Pulmonary artery endothelial cell (primary cell): ENCODE measurements around the gene TUBGCP4. TPM values are rescaled to one million over a fixed set of nuclear protein-coding genes. Genes with fewer than 3 reads are reported as not detected.

Experiments
- DNase-seq: peaks from one replicate; pipeline ENCODE4 v3.0.0-alpha.2; 2011; ENCODE audit warnings: low read depth, low spot score
- total RNA-seq: library from RNA; depleted of rRNA; stranded (reverse); fragments of >200 nt; gene quantifications from 2 replicates; pipeline ENCODE4 v1.2.3, GENCODE V29; 2014

The TUBGCP4 gene
- total RNA-seq, 1 donor from 2014 or later, result 12.7 TPM

DNA sequence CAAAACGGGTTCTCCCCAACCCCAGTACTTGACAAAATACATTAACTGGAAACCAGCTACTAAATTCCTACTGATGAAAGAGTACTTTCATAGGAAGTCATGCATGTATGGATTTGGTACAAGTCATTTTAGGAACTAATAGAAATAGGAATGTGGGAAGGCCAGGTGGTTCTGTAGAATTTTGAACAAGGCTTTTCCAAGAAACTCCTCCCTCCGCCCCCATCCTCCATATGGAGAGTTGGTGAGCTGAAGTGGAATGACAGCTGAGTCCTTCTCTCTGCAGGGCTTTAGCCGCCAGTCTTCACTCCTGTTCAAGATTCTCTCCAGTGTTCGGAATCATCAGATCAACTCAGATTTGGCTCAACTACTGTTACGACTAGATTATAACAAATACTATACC, 33.2 kb downstream of the TUBGCP4 start:
- no peak for DNase-seq

DNA sequence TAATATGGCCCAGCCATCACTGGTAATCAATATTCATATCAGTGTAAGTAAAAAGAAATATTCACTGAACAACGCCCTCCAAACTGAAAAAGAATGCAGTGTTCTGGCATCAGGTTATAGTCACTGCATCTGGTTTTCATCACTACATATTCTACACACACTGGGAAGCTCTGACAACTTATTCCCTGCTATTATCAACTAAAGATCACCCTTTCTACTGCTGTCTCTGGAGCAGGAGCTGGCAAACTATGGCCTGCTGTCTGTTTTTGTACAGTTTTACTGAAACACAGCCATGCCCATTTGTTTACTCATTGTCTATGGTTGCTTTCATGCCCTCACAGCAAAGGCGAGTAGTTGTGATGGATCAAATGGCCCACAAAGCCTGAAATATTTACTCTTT, 35.3 kb downstream of the TUBGCP4 start:
- no peak for DNase-seq

DNA sequence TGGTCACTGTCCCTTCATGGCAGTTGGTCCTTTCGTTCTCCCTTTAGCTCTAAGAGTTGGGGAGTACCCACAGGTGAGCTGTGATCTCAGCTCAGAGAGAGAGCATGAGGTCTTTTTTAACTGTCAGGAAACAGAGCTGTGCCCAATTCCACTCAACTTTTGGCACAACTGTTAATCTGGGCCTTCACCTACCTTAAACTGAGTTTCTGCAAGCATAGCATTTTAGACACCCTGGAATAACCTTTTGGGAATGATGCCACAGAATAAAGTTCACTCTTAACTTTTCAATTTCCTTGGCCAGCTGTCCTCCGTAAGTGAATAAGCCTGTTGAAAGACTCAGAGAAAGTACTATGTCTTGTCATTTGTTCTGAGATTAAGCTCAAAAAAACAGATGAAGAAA, 35.9 kb downstream of the TUBGCP4 start:
- DNase-seq, result no peak

DNA sequence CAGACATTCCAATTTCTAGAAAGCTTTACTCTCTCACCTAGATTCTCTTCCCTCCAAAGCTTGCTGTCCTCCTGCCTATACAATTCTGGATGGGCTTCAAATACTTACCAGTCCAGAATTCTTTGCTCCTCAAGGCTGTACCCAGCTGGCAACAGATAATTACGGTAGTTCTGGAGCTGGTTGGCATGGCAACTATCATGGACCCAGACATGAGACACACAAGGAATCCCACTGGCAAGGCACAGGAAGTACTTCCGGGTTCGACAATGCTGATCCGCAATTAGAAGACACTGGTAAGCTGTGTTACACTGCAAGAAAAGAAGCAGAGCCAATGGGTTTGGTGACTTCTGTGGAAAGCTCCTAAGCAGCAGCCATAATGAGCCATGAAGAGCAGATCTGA, 37.9 kb downstream of the TUBGCP4 start:
- no peak for DNase-seq

GRCh38 chr15:43410572-43411214, 39.8 kb downstream of the TUBGCP4 start:
- no peak for DNase-seq

GRCh38 chr15:43412096-43412495, 41.2 kb downstream of the TUBGCP4 start:
- DNase-seq, result no peak

GRCh38 chr15:43414196-43414595, 43.3 kb downstream of the TUBGCP4 start:
- no peak for DNase-seq

GRCh38 chr15:43420435-43420834, 49.5 kb downstream of the TUBGCP4 start:
- no peak for DNase-seq

GRCh38 chr15:43420876-43421275, 50.0 kb downstream of the TUBGCP4 start:
- no peak for DNase-seq

GRCh38 chr15:43423793-43424192, 52.9 kb downstream of the TUBGCP4 start:
- DNase-seq, result no peak

DNA sequence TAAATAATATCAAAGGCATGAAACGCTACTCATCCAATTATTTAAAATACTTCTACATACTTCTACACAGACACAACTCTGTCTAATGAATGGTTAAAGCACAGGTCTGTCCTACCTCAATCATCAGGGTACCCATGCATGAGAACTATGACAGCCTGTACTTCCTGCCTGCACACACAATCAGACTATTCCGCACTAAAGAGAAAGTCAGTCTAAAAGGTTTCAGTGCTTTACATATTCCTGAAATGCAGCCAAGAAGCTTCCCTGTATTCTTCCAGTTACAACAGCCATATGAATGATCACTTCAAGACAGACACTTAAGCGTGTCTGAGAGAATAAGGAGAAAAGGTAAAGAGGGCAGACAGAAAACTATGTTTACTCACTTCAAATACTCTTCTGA, 58.8 kb downstream of the TUBGCP4 start:
- no peak for DNase-seq

- DNase-seq, result no peak
These were observed 62.3 kb downstream of the TUBGCP4 start for GRCh38 chr15:43433165-43433564.

- no peak for DNase-seq
These were observed 62.9 kb downstream of the TUBGCP4 start for GRCh38 chr15:43433661-43434303.

- DNase-seq, result no peak
These were observed 63.5 kb downstream of the TUBGCP4 start for GRCh38 chr15:43434446-43434845.

DNA sequence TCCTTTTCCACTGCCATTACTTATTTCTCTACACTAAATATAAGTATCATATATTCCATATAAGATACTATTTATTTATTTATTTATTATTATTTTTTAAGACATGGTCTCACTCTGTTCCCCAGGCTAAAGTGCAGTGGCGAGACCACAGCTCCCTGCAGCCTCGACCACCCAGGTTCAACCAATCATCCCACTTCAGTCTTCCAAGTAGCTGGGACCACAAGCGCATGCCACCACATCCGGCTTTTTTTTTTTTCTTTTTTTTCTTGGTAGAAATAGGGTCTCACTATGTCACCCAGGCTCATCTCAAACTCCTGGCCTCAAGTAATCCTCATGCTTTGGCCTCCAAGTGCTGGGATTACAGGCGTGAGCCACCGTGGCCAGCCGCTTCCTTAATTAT, 65.5 kb downstream of the TUBGCP4 start:
- DNase-seq, result no peak

DNA sequence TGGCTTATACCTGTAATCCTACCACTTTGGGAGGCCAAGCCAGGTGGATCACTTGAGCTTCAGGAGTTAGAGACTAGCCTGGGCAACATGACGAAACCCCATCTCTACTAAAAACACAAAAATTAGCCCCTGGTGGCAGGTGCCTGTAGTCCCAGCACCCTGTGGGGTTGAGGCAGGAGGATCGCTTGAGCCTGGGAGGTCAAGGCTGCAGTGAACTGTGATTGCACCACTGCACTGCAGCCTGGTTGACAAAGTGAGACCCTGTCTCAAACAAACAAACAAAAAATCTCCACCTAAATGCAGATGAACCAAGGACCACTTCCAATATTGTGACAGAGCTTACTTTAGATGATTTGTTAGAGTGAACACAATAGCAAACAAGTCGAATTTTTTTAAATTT, 68.4 kb downstream of the TUBGCP4 start:
- no peak for DNase-seq

- DNase-seq, result peak; percentile 85
These were observed 69.9 kb downstream of the TUBGCP4 start for GRCh38 chr15:43440721-43441281.

- DNase-seq, result no peak
These were observed 70.4 kb downstream of the TUBGCP4 start for GRCh38 chr15:43441316-43441715.

DNA sequence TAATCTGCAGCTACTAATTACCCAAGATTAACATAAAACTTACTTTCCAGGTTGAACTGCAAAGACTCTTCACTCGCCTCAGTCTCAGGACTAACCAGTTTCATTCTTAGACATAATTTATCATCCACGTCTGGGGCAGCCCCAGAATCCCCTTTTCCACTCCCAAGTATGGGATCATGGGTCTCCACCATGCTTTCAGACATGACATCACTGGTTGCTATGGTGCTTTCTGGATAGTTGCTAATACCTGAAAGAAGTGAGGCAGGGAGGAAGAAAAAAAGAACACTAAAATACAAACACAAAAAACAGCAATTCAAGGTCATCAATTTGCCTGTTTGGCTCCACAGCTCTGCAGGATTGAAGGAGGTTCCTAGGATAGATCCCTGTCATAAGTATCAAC, 75.4 kb downstream of the TUBGCP4 start:
- DNase-seq, result no peak

DNA sequence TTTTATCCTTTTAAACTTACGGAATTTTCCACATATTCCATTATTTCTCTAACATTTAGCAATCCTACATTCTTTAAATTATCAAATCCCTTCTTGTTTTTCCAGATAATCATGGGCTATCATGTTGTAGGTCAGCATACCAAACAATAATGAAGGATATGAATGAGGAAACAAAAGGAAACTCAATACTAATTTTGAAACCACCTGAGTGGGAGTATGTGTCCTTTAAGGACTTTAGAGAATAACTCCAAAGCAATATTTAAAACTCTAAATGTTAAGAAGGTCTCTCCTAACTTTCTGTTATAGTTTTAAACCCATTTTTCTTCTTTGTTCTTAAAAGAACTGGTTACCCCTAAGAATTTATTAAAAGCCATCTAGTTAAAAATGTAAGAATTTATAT, 79.1 kb downstream of the TUBGCP4 start:
- no peak for DNase-seq
